HEK293 (cell line): Measurements from ENCODE around the gene CENPO.
"Not testable (repeated sequence)": the region's sequence is repeated elsewhere in the genome, so short reads cannot be mapped to it uniquely, and the experiment has no call there.

Source experiments
- CTCF ChIP-seq: fragments of 450-650 bp; formaldehyde crosslinking; IDR thresholded peaks from 2 replicates; pipeline ENCODE4 v1.5.1; 2016; ENCODE audit warnings: missing biosample characterization, missing genetic modification characterization
- ELK4 ChIP-seq: IDR thresholded peaks from 2 replicates; pipeline ENCODE4 v1.6.1; 2011; ENCODE audit warnings: mild to moderate bottlenecking, low read depth, low read length, borderline replicate concordance
- PRDM1 ChIP-seq: fragments of 450-650 bp; formaldehyde crosslinking; IDR thresholded peaks from 2 replicates; pipeline ENCODE4; 2016; ENCODE audit warnings: missing biosample characterization, missing genetic modification characterization
- PRDM2 ChIP-seq: fragments of 450-650 bp; formaldehyde crosslinking; IDR thresholded peaks from 2 replicates; pipeline ENCODE4 v1.5.1; 2016; ENCODE audit warnings: missing biosample characterization, missing genetic modification characterization, borderline replicate concordance
- SETDB1 ChIP-seq: IDR thresholded peaks from one replicate; pipeline ENCODE4 v1.6.1; 2017; ENCODE audit warnings: mild to moderate bottlenecking, low read length, moderate library complexity, mixed read lengths; ENCODE audit not compliant: insufficient read length
- TCF7L2 ChIP-seq: IDR thresholded peaks from 2 replicates; pipeline ENCODE4 v1.6.1; 2011; ENCODE audit warnings: low read depth, mild to moderate bottlenecking, inconsistent platforms, low read length, moderate library complexity, borderline replicate concordance
- YY1 ChIP-seq: fragments of 450-650 bp; formaldehyde crosslinking; IDR thresholded peaks from 2 replicates; pipeline ENCODE4 v1.5.1; 2018; ENCODE audit warnings: missing biosample characterization, missing genetic modification characterization
- ZNF133 ChIP-seq: fragments of 450-650 bp; formaldehyde crosslinking; IDR thresholded peaks from 2 replicates; pipeline ENCODE4 v1.5.1; 2016; ENCODE audit warnings: missing biosample characterization, missing genetic modification characterization
- ZNF140 ChIP-seq: fragments of 450-650 bp; formaldehyde crosslinking; IDR thresholded peaks from 2 replicates; pipeline ENCODE4 v1.5.1; 2016; ENCODE audit warnings: missing biosample characterization, missing genetic modification characterization
- ZNF785 ChIP-seq: fragments of 450-650 bp; formaldehyde crosslinking; IDR thresholded peaks from 2 replicates; pipeline ENCODE4 v1.5.1; 2016; ENCODE audit warnings: missing biosample characterization, missing genetic modification characterization
- ZNF792 ChIP-seq: fragments of 450-650 bp; formaldehyde crosslinking; IDR thresholded peaks from 2 replicates; pipeline ENCODE4 v1.5.1; 2016; ENCODE audit warnings: missing biosample characterization, missing genetic modification characterization
- TF ChIP-seq, protein P1 (sequence below): fragments of 450-650 bp; formaldehyde crosslinking; IDR thresholded peaks from 2 replicates; pipeline ENCODE4 v1.5.1; 2016; ENCODE audit warnings: missing biosample characterization, missing genetic modification characterization, low read depth
- TF ChIP-seq, protein P2 (sequence below): sonication (generic); formaldehyde crosslinking; IDR thresholded peaks from 2 replicates; pipeline ENCODE4 v1.8.1; 2022; ENCODE audit warnings: mild to moderate bottlenecking, moderate library complexity, missing genetic modification reagents
- TF ChIP-seq, protein P3 (sequence below): fragments of 450-650 bp; formaldehyde crosslinking; IDR thresholded peaks from 2 replicates; pipeline ENCODE4 v1.5.1; 2016; ENCODE audit warnings: missing biosample characterization, missing genetic modification characterization

- TF ChIP-seq CTCF; PRDM1 (tag by site-specific recombination); ZNF792 (tag by site-specific recombination); ZNF133 (tag by site-specific recombination); ELK4; ZNF140 (tag by site-specific recombination); SETDB1; PRDM2 (tag by site-specific recombination); YY1; TCF7L2; ZNF785 (tag by site-specific recombination): not testable (repeated sequence)
- TF ChIP-seq, protein P1, sequence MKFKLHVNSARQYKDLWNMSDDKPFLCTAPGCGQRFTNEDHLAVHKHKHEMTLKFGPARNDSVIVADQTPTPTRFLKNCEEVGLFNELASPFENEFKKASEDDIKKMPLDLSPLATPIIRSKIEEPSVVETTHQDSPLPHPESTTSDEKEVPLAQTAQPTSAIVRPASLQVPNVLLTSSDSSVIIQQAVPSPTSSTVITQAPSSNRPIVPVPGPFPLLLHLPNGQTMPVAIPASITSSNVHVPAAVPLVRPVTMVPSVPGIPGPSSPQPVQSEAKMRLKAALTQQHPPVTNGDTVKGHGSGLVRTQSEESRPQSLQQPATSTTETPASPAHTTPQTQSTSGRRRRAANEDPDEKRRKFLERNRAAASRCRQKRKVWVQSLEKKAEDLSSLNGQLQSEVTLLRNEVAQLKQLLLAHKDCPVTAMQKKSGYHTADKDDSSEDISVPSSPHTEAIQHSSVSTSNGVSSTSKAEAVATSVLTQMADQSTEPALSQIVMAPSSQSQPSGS (tag by site-specific recombination), result not testable (repeated sequence)
- TF ChIP-seq, protein P2, sequence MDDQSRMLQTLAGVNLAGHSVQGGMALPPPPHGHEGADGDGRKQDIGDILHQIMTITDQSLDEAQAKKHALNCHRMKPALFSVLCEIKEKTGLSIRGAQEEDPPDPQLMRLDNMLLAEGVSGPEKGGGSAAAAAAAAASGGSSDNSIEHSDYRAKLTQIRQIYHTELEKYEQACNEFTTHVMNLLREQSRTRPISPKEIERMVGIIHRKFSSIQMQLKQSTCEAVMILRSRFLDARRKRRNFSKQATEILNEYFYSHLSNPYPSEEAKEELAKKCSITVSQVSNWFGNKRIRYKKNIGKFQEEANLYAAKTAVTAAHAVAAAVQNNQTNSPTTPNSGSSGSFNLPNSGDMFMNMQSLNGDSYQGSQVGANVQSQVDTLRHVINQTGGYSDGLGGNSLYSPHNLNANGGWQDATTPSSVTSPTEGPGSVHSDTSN (CRISPR knock-in tag), result not testable (repeated sequence)
- TF ChIP-seq, protein P3, sequence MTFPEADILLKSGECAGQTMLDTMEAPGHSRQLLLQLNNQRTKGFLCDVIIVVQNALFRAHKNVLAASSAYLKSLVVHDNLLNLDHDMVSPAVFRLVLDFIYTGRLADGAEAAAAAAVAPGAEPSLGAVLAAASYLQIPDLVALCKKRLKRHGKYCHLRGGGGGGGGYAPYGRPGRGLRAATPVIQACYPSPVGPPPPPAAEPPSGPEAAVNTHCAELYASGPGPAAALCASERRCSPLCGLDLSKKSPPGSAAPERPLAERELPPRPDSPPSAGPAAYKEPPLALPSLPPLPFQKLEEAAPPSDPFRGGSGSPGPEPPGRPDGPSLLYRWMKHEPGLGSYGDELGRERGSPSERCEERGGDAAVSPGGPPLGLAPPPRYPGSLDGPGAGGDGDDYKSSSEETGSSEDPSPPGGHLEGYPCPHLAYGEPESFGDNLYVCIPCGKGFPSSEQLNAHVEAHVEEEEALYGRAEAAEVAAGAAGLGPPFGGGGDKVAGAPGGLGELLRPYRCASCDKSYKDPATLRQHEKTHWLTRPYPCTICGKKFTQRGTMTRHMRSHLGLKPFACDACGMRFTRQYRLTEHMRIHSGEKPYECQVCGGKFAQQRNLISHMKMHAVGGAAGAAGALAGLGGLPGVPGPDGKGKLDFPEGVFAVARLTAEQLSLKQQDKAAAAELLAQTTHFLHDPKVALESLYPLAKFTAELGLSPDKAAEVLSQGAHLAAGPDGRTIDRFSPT (tag by site-specific recombination), result not testable (repeated sequence)
Observed at GRCh38 chr2:24800487-24800886, 7.3 kb downstream of the CENPO start.
